Right lobe of liver (tissue), 4 donors: ENCODE results near the gene LIFR.

ENCODE experiments used
- POLR2A ChIP-seq: fragments of 450-650 bp; IDR thresholded peaks from one replicate; pipeline ENCODE4 v1.6.1; 2017; ENCODE audit warnings: antibody characterized with exemption, mild to moderate bottlenecking
- TF ChIP-seq, protein P1 (sequence below), 4 donors: fragments of 200-600 bp in 3 of 4; fragments of 450-650 bp in 1 of 4; IDR thresholded peaks; one replicate each; pipeline versions ENCODE4 v1.5.1 to v1.8.0; 2016 to 2022; ENCODE audit warnings: antibody characterized with exemption in 4 of 4, mild to moderate bottlenecking in 2 of 4
- donor health status: DM: no; HTN: no; CAD: no.
- donor health status: DM: no; HTN: no; CAD: no.
- donor health status: DM: no; HTN: yes; CAD: no.

- TF ChIP-seq, protein P1, sequence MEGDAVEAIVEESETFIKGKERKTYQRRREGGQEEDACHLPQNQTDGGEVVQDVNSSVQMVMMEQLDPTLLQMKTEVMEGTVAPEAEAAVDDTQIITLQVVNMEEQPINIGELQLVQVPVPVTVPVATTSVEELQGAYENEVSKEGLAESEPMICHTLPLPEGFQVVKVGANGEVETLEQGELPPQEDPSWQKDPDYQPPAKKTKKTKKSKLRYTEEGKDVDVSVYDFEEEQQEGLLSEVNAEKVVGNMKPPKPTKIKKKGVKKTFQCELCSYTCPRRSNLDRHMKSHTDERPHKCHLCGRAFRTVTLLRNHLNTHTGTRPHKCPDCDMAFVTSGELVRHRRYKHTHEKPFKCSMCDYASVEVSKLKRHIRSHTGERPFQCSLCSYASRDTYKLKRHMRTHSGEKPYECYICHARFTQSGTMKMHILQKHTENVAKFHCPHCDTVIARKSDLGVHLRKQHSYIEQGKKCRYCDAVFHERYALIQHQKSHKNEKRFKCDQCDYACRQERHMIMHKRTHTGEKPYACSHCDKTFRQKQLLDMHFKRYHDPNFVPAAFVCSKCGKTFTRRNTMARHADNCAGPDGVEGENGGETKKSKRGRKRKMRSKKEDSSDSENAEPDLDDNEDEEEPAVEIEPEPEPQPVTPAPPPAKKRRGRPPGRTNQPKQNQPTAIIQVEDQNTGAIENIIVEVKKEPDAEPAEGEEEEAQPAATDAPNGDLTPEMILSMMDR (IDR thresholded peaks at IDR 0.05): no peak
- TF ChIP-seq POLR2A: no peak
Measured at GRCh38 chr5:38426490-38426889, 130.0 kb downstream of the LIFR start.
